GM23338 (cell line): ENCODE data around the gene GMPPB. TPM values are rescaled to one million over a fixed set of nuclear protein-coding genes. Genes with fewer than 3 reads are reported as not detected.

ENCODE experiments used
- ATAC-seq: fragments of 200-7000 bp; cut with Tn5 transposase; 3 replicates; pipeline ENCODE4 v1.9.1; 2020
- DNase-seq: peaks from one replicate; pipeline ENCODE4 v3.0.0-alpha.2; 2015; ENCODE audit warnings: low spot score
- H2AFZ ChIP-seq: fragments of 200-600 bp; sonication (generic); 2 replicates; pipeline ENCODE4 v1.8.0; 2016; ENCODE audit warnings: antibody characterized with exemption, mild to moderate bottlenecking, moderate library complexity
- H3F3A ChIP-seq: fragments of 200-600 bp; sonication (generic); replicated peaks from 2 replicates; pipeline ENCODE4 v1.8.0; 2017; ENCODE audit warnings: antibody characterized with exemption, mixed run types, low read depth
- H3K27ac ChIP-seq: fragments of 200-600 bp; sonication (generic); 2 replicates; pipeline ENCODE4 v1.6.1; 2016; ENCODE audit warnings: low read depth
- H3K27me3 ChIP-seq: fragments of 200-600 bp; sonication (generic); 2 replicates; pipeline ENCODE4 v1.8.0; 2016; ENCODE audit warnings: mild to moderate bottlenecking, mixed run types, moderate library complexity; ENCODE audit not compliant: insufficient read depth
- H3K36me3 ChIP-seq: fragments of 200-600 bp; sonication (generic); 2 replicates; pipeline ENCODE4 v1.8.0; 2016; ENCODE audit warnings: mild to moderate bottlenecking; ENCODE audit not compliant: insufficient read depth
- H3K4me1 ChIP-seq: fragments of 200-600 bp; sonication (generic); 2 replicates; pipeline ENCODE4 v1.8.0; 2016; ENCODE audit warnings: mild to moderate bottlenecking, moderate library complexity; ENCODE audit not compliant: insufficient read depth
- H3K4me2 ChIP-seq: fragments of 200-600 bp; sonication (generic); 2 replicates; pipeline ENCODE4 v1.7.1; 2017; ENCODE audit warnings: mixed run types
- H3K4me3 ChIP-seq: fragments of 200-600 bp; sonication (generic); 2 replicates; pipeline ENCODE4 v1.6.1; 2016; ENCODE audit warnings: mixed run types
- H3K79me2 ChIP-seq: fragments of 200-600 bp; sonication (generic); replicated peaks from 2 replicates; pipeline ENCODE4 v1.8.0; 2017; ENCODE audit warnings: mild to moderate bottlenecking; ENCODE audit not compliant: insufficient read depth
- H3K9me2 ChIP-seq: fragments of 200-600 bp; sonication (generic); 2 replicates; pipeline ENCODE4 v1.8.0; 2017; ENCODE audit not compliant: insufficient read depth
- H4K20me1 ChIP-seq: fragments of 200-600 bp; sonication (generic); replicated peaks from 2 replicates; pipeline ENCODE4 v1.8.0; 2017; ENCODE audit warnings: mild to moderate bottlenecking; ENCODE audit not compliant: insufficient read depth
- H3K27ac Mint-ChIP-seq: 2 replicates; pipeline ENCODE4 v1.8.0; 2020; ENCODE audit warnings: inconsistent platforms, mild to moderate bottlenecking, moderate library complexity, mixed read lengths
- H3K27me3 Mint-ChIP-seq: 3 replicates; pipeline ENCODE4 v1.8.0; 2022; ENCODE audit warnings: low read depth, mild to moderate bottlenecking, moderate library complexity, mixed read lengths, inconsistent platforms; ENCODE audit not compliant: insufficient read depth, poor library complexity
- H3K36me3 Mint-ChIP-seq: 3 replicates; pipeline ENCODE4 v1.8.0; 2021; ENCODE audit warnings: low read depth, mild to moderate bottlenecking, inconsistent platforms, moderate library complexity, mixed read lengths
- H3K4me1 Mint-ChIP-seq: 3 replicates; pipeline ENCODE4 v1.8.0; 2020; ENCODE audit warnings: mild to moderate bottlenecking, inconsistent platforms, mixed read lengths
- H3K4me3 Mint-ChIP-seq: 3 replicates; pipeline ENCODE4 v1.8.0; 2021; ENCODE audit warnings: moderate library complexity, mild to moderate bottlenecking, inconsistent platforms, mixed read lengths
- H3K9me3 Mint-ChIP-seq: 3 replicates; pipeline ENCODE4 v1.8.0; 2020; ENCODE audit warnings: moderate library complexity, mild to moderate bottlenecking, inconsistent platforms, mixed read lengths
- CREB1 ChIP-seq: fragments of 250-450 bp; sonication (Bioruptor Pico); IDR thresholded peaks from 2 replicates; pipeline ENCODE4 v1.5.0; 2020; ENCODE audit warnings: low read depth, mild to moderate bottlenecking, moderate library complexity
- EZH2 ChIP-seq: fragments of 200-600 bp; sonication (generic); IDR thresholded peaks from one replicate; pipeline ENCODE4 v1.8.0; 2017; ENCODE audit warnings: antibody characterized with exemption, mild to moderate bottlenecking, low read depth; ENCODE audit not compliant: unreplicated experiment
- EZH2phosphoT487 ChIP-seq: fragments of 200-600 bp; sonication (generic); IDR thresholded peaks from one replicate; pipeline ENCODE4 v1.8.1; 2018; ENCODE audit warnings: antibody characterized with exemption; ENCODE audit not compliant: unreplicated experiment
- JUNB ChIP-seq: IDR thresholded peaks from one replicate; pipeline ENCODE4 v1.6.1; 2016; ENCODE audit warnings: antibody characterized with exemption; ENCODE audit not compliant: unreplicated experiment
- NANOG ChIP-seq: IDR thresholded peaks from 2 replicates; pipeline ENCODE4 v1.6.1; 2016; ENCODE audit warnings: antibody characterized with exemption, borderline replicate concordance
- polyA plus RNA-seq: library from polyadenylated mRNA; unstranded; fragments of >200 nt; fragmentation: Nextera tagmentation; extraction: Ambion mirVana; gene quantifications from 2 replicates; pipeline ENCODE4 v1.2.1, GENCODE V29; 2016
- total RNA-seq: library from RNA; depleted of rRNA; stranded (reverse); fragments of >200 nt; shearing (Covaris generic); gene quantifications from 2 replicates; pipeline ENCODE4 v1.2.3, GENCODE V29; 2014
- TF ChIP-seq, protein P1 (sequence below): fragments of 250-450 bp; sonication (Bioruptor Pico); IDR thresholded peaks from 2 replicates; pipeline ENCODE4 v1.5.0; 2020; ENCODE audit warnings: mild to moderate bottlenecking, moderate library complexity
- TF ChIP-seq, protein P2 (sequence below), 2 experiments: fragments of 200-600 bp in 1 of 2; sonication (generic) in 1 of 2; conservative IDR thresholded peaks; 2 replicates each; pipeline versions ENCODE4 v1.5.1 to v1.6.1; 2016 to 2017; ENCODE audit warnings: antibody characterized with exemption in 2 of 2, low read depth in 2 of 2, mild to moderate bottlenecking in 2 of 2, moderate library complexity in 1 of 2
- TF ChIP-seq, protein P3 (sequence below): IDR thresholded peaks from 2 replicates; pipeline ENCODE4 v1.6.1; 2016; ENCODE audit warnings: antibody characterized with exemption
- TF ChIP-seq, protein P4 (sequence below): IDR thresholded peaks from one replicate; pipeline ENCODE4 v1.6.1; 2018; ENCODE audit warnings: antibody characterized with exemption; ENCODE audit not compliant: unreplicated experiment

The GMPPB gene
- total and polyA plus RNA-seq, 2 experiments from 2014 or later = 10.2 to 36.1 TPM

DNA sequence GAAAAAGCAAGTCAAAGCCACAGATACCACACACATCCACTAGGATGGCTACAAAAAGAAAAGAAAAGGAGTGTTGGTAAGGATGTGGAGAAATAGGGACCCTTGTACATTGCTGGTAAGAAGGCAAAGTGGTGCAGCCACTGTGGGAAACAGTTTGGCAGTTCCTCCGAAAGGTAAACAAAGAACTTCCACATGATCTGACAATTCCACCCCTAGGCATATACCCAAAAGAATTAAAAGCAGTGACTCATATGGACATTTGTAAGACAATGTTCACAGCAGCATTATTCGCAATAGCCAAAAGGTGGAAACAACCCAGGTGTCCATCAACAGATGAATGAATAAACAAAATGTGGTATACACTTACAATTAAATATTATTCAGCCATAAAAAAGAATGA is 22.2 kb upstream of the GMPPB start (continued):
- TF ChIP-seq, protein P1, sequence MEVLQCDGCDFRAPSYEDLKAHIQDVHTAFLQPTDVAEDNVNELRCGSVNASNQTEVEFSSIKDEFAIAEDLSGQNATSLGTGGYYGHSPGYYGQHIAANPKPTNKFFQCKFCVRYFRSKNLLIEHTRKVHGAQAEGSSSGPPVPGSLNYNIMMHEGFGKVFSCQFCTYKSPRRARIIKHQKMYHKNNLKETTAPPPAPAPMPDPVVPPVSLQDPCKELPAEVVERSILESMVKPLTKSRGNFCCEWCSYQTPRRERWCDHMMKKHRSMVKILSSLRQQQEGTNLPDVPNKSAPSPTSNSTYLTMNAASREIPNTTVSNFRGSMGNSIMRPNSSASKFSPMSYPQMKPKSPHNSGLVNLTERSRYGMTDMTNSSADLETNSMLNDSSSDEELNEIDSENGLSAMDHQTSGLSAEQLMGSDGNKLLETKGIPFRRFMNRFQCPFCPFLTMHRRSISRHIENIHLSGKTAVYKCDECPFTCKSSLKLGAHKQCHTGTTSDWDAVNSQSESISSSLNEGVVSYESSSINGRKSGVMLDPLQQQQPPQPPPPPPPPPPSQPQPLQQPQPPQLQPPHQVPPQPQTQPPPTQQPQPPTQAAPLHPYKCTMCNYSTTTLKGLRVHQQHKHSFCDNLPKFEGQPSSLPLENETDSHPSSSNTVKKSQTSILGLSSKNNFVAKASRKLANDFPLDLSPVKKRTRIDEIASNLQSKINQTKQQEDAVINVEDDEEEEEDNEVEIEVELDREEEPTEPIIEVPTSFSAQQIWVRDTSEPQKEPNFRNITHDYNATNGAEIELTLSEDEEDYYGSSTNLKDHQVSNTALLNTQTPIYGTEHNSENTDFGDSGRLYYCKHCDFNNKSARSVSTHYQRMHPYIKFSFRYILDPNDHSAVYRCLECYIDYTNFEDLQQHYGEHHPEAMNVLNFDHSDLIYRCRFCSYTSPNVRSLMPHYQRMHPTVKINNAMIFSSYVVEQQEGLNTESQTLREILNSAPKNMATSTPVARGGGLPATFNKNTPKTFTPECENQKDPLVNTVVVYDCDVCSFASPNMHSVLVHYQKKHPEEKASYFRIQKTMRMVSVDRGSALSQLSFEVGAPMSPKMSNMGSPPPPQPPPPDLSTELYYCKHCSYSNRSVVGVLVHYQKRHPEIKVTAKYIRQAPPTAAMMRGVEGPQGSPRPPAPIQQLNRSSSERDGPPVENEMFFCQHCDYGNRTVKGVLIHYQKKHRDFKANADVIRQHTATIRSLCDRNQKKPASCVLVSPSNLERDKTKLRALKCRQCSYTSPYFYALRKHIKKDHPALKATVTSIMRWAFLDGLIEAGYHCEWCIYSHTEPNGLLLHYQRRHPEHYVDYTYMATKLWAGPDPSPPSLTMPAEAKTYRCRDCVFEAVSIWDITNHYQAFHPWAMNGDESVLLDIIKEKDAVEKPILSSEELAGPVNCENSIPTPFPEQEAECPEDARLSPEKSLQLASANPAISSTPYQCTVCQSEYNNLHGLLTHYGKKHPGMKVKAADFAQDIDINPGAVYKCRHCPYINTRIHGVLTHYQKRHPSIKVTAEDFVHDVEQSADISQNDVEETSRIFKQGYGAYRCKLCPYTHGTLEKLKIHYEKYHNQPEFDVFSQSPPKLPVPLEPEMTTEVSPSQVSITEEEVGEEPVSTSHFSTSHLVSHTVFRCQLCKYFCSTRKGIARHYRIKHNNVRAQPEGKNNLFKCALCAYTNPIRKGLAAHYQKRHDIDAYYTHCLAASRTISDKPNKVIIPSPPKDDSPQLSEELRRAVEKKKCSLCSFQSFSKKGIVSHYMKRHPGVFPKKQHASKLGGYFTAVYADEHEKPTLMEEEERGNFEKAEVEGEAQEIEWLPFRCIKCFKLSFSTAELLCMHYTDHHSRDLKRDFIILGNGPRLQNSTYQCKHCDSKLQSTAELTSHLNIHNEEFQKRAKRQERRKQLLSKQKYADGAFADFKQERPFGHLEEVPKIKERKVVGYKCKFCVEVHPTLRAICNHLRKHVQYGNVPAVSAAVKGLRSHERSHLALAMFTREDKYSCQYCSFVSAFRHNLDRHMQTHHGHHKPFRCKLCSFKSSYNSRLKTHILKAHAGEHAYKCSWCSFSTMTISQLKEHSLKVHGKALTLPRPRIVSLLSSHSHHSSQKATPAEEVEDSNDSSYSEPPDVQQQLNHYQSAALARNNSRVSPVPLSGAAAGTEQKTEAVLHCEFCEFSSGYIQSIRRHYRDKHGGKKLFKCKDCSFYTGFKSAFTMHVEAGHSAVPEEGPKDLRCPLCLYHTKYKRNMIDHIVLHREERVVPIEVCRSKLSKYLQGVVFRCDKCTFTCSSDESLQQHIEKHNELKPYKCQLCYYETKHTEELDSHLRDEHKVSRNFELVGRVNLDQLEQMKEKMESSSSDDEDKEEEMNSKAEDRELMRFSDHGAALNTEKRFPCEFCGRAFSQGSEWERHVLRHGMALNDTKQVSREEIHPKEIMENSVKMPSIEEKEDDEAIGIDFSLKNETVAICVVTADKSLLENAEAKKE (CRISPR knock-in tag) = no peak
- TF ChIP-seq, protein P2, sequence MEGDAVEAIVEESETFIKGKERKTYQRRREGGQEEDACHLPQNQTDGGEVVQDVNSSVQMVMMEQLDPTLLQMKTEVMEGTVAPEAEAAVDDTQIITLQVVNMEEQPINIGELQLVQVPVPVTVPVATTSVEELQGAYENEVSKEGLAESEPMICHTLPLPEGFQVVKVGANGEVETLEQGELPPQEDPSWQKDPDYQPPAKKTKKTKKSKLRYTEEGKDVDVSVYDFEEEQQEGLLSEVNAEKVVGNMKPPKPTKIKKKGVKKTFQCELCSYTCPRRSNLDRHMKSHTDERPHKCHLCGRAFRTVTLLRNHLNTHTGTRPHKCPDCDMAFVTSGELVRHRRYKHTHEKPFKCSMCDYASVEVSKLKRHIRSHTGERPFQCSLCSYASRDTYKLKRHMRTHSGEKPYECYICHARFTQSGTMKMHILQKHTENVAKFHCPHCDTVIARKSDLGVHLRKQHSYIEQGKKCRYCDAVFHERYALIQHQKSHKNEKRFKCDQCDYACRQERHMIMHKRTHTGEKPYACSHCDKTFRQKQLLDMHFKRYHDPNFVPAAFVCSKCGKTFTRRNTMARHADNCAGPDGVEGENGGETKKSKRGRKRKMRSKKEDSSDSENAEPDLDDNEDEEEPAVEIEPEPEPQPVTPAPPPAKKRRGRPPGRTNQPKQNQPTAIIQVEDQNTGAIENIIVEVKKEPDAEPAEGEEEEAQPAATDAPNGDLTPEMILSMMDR (conservative IDR thresholded peaks at IDR 0.05; ENCODE audit: low read depth in 2 of 2) = no peak

DNA sequence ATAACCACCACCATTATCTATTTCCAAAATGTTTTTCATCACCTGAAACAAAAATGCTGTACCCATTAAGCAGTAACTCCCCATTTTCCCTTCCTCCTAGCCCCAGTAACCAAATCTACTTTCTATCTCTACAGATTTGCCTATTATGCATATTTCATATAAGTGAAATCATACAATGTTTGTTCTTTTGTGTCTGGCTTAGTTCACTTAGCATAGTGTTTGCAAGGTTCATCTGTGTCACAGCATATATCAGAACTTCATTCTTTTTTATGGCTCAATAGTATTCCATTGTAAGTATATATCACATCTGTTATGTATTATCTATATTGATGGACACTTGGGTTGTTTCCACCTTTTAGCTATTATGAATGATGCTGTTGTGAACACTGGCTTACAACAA is 16.7 kb upstream of the GMPPB start:
- DNase-seq (no peak), ATAC-seq (no peak)
- H3K4me3 Mint-ChIP-seq = no peak overlapping the region
- Histone ChIP-seq H3K4me2 (no peak overlapping the region), H4K20me1 (peaks cover 11% of the 10 kb centered on the region), H2AFZ (no peak overlapping the region), H3K4me1 (no peaks in the 10 kb centered on the region), H3K27ac (no peak overlapping the region), H3K4me3 (no peak overlapping the region), H3F3A (no peaks in the 10 kb centered on the region), H3K9me2 (no peaks in the 10 kb centered on the region), H3K27me3 (no peaks in the 10 kb centered on the region), H3K36me3 (no peaks in the 10 kb centered on the region; the same call in 1 of the 2 replicates), H3K79me2 (peaks cover 13% of the 10 kb centered on the region)
- TF ChIP-seq CREB1 (CRISPR knock-in tag) = no peak
- TF ChIP-seq, protein P3, sequence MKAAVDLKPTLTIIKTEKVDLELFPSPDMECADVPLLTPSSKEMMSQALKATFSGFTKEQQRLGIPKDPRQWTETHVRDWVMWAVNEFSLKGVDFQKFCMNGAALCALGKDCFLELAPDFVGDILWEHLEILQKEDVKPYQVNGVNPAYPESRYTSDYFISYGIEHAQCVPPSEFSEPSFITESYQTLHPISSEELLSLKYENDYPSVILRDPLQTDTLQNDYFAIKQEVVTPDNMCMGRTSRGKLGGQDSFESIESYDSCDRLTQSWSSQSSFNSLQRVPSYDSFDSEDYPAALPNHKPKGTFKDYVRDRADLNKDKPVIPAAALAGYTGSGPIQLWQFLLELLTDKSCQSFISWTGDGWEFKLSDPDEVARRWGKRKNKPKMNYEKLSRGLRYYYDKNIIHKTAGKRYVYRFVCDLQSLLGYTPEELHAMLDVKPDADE = no peak
- no peak for TF ChIP-seq JUNB
- TF ChIP-seq EZH2 = no peak
- TF ChIP-seq, protein P4, sequence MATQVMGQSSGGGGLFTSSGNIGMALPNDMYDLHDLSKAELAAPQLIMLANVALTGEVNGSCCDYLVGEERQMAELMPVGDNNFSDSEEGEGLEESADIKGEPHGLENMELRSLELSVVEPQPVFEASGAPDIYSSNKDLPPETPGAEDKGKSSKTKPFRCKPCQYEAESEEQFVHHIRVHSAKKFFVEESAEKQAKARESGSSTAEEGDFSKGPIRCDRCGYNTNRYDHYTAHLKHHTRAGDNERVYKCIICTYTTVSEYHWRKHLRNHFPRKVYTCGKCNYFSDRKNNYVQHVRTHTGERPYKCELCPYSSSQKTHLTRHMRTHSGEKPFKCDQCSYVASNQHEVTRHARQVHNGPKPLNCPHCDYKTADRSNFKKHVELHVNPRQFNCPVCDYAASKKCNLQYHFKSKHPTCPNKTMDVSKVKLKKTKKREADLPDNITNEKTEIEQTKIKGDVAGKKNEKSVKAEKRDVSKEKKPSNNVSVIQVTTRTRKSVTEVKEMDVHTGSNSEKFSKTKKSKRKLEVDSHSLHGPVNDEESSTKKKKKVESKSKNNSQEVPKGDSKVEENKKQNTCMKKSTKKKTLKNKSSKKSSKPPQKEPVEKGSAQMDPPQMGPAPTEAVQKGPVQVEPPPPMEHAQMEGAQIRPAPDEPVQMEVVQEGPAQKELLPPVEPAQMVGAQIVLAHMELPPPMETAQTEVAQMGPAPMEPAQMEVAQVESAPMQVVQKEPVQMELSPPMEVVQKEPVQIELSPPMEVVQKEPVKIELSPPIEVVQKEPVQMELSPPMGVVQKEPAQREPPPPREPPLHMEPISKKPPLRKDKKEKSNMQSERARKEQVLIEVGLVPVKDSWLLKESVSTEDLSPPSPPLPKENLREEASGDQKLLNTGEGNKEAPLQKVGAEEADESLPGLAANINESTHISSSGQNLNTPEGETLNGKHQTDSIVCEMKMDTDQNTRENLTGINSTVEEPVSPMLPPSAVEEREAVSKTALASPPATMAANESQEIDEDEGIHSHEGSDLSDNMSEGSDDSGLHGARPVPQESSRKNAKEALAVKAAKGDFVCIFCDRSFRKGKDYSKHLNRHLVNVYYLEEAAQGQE = no peak
- no peak for TF ChIP-seq NANOG
- TF ChIP-seq EZH2phosphoT487 = no peak
- H3K27me3 Mint-ChIP-seq = peaks cover 4% of the 10 kb centered on the region
- peaks cover 35% of the 10 kb centered on the region for H3K36me3 Mint-ChIP-seq
- no peaks in the 10 kb centered on the region for H3K4me1 Mint-ChIP-seq
- H3K27ac Mint-ChIP-seq = no peak overlapping the region
- no peaks in the 10 kb centered on the region for H3K9me3 Mint-ChIP-seq
